Smooth muscle cell (in vitro differentiated cells): ENCODE measurements around the gene CDH8. TPM values are rescaled to one million over a fixed set of nuclear protein-coding genes. Genes with fewer than 3 reads are reported as not detected.

Experiments
- DNase-seq: peaks from one replicate; lab custom pipeline; 2025; ENCODE audit not compliant: unreplicated experiment; lab: John Stamatoyannopoulos, UW
- H2AFZ ChIP-seq: fragments of 200-600 bp; sonication (generic); 2 replicates; pipeline ENCODE4 v1.6.0; 2016; ENCODE audit warnings: antibody characterized with exemption, low read depth, mild to moderate bottlenecking
- H3F3A ChIP-seq: fragments of 200-600 bp; sonication (generic); 2 replicates; pipeline ENCODE4 v1.6.0; 2017; ENCODE audit warnings: antibody characterized with exemption, low read depth
- H3K27ac ChIP-seq: fragments of 200-600 bp; sonication (generic); 2 replicates; pipeline ENCODE4 v1.5.1; 2016; ENCODE audit warnings: low read depth, mild to moderate bottlenecking
- H3K27me3 ChIP-seq: fragments of 200-600 bp; sonication (generic); 2 replicates; pipeline ENCODE4 v1.6.1; 2016; ENCODE audit warnings: low read depth, mild to moderate bottlenecking
- H3K36me3 ChIP-seq: fragments of 200-600 bp; sonication (generic); 2 replicates; pipeline ENCODE4 v1.5.1; 2016; ENCODE audit warnings: low read depth
- H3K4me1 ChIP-seq: fragments of 200-600 bp; sonication (generic); 2 replicates; pipeline ENCODE4 v1.5.1; 2016; ENCODE audit warnings: low read depth
- H3K4me2 ChIP-seq: fragments of 200-600 bp; sonication (generic); 2 replicates; pipeline ENCODE4 v1.6.0; 2016; ENCODE audit warnings: mild to moderate bottlenecking
- H3K4me3 ChIP-seq: fragments of 200-600 bp; sonication (generic); 2 replicates; pipeline ENCODE4 v1.5.1; 2016; ENCODE audit warnings: mild to moderate bottlenecking
- H3K79me2 ChIP-seq: fragments of 200-600 bp; sonication (generic); 2 replicates; pipeline ENCODE4 v1.6.0; 2016; ENCODE audit warnings: low read depth, mild to moderate bottlenecking
- H3K9ac ChIP-seq: fragments of 200-600 bp; sonication (generic); 2 replicates; pipeline ENCODE4 v1.6.0; 2016; ENCODE audit warnings: low read depth
- H3K9me3 ChIP-seq: fragments of 200-600 bp; sonication (generic); replicated peaks from 2 replicates; pipeline ENCODE4 v1.5.1; 2016; ENCODE audit warnings: low read depth
- H4K20me1 ChIP-seq: fragments of 200-600 bp; sonication (generic); 2 replicates; pipeline ENCODE4 v1.6.0; 2016; ENCODE audit warnings: low read depth
- WGBS: methylation state at CpG from one replicate; pipeline ENCODE4 v1.1.7; 2016; ENCODE audit warnings: low lambda C conversion rate; 5-methylcytosine and 5-hydroxymethylcytosine counted together
- polyA plus RNA-seq: library from polyadenylated mRNA; unstranded; fragments of >200 nt; fragmentation: Nextera tagmentation; extraction: Ambion mirVana; gene quantifications from 2 replicates; pipeline ENCODE4 v1.2.1, GENCODE V29; 2016
- total RNA-seq: library from RNA; depleted of rRNA; stranded (reverse); fragments of >200 nt; gene quantifications from 2 replicates; pipeline ENCODE4 v1.2.3, GENCODE V29; 2014
- TF ChIP-seq, protein P1 (sequence below): fragments of 200-600 bp; sonication (generic); IDR thresholded peaks from 2 replicates; pipeline ENCODE4 v1.5.1; 2017; ENCODE audit warnings: borderline replicate concordance, mild to moderate bottlenecking, antibody characterized with exemption; ENCODE audit not compliant: insufficient read depth, poor library complexity, severe bottlenecking

CDH8 gene
- total and polyA plus RNA-seq, 2 experiments from 2014 or later = 1.8 to 5.5 TPM

DNA sequence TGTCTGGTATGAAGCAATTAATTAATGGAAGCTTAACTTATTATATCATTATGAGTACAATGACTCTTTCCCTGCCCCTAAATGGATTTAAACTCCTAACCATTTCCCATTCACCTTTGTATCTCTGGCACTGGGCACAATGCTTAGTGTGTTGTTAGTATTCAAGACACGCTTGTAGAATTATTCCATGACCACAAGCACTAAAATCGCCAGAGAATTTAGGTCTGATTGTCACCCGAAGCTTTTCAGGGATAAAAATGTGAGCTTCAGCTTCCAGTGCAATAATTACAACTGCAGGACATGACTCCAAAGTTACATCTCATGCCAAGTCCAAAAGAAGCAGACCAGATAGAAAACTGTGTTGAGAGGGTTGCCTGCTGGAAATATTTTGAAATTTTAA is 101.6 kb downstream of the CDH8 start:
- no peak overlapping the region for H3K9ac ChIP-seq
- no peaks in the 10 kb centered on the region for H4K20me1 ChIP-seq
- TF ChIP-seq, protein P1, sequence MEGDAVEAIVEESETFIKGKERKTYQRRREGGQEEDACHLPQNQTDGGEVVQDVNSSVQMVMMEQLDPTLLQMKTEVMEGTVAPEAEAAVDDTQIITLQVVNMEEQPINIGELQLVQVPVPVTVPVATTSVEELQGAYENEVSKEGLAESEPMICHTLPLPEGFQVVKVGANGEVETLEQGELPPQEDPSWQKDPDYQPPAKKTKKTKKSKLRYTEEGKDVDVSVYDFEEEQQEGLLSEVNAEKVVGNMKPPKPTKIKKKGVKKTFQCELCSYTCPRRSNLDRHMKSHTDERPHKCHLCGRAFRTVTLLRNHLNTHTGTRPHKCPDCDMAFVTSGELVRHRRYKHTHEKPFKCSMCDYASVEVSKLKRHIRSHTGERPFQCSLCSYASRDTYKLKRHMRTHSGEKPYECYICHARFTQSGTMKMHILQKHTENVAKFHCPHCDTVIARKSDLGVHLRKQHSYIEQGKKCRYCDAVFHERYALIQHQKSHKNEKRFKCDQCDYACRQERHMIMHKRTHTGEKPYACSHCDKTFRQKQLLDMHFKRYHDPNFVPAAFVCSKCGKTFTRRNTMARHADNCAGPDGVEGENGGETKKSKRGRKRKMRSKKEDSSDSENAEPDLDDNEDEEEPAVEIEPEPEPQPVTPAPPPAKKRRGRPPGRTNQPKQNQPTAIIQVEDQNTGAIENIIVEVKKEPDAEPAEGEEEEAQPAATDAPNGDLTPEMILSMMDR = no peak
- no peaks in the 10 kb centered on the region for H3K79me2 ChIP-seq
- no peak overlapping the region for H2AFZ ChIP-seq
- H3K27ac ChIP-seq = no peak overlapping the region
- H3F3A ChIP-seq = no peaks in the 10 kb centered on the region
- 89% methylated on average over 3 of the region's 3 CpGs for WGBS
- no peak overlapping the region for H3K4me2 ChIP-seq
- H3K36me3 ChIP-seq = no peaks in the 10 kb centered on the region
- no peak for DNase-seq
- no peaks in the 10 kb centered on the region for H3K4me1 ChIP-seq
- no peaks in the 10 kb centered on the region for H3K9me3 ChIP-seq
- no peak overlapping the region for H3K4me3 ChIP-seq
- no peaks in the 10 kb centered on the region for H3K27me3 ChIP-seq

- DNase-seq = no peak
- Histone ChIP-seq H3F3A (no peaks in the 10 kb centered on the region), H3K4me3 (no peak overlapping the region), H4K20me1 (no peaks in the 10 kb centered on the region), H3K27ac (no peak overlapping the region), H3K9me3 (no peaks in the 10 kb centered on the region), H3K36me3 (no peaks in the 10 kb centered on the region), H3K79me2 (no peaks in the 10 kb centered on the region), H3K4me2 (no peak overlapping the region), H3K27me3 (no peaks in the 10 kb centered on the region), H2AFZ (no peak overlapping the region), H3K4me1 (no peaks in the 10 kb centered on the region), H3K9ac (no peak overlapping the region)
- WGBS = 95% methylated on average over 1 of the region's 1 CpG
- TF ChIP-seq, protein P1 = no peak
Measured at GRCh38 chr16:61929776-61930175, 106.5 kb downstream of the CDH8 start.

GRCh38 chr16:61926766-61927165 is 109.5 kb downstream of the CDH8 start:
- TF ChIP-seq, protein P1 = no peak
- no peaks in the 10 kb centered on the region for H3K36me3 ChIP-seq
- 88% methylated on average over 3 of the region's 3 CpGs for WGBS
- no peaks in the 10 kb centered on the region for H3K4me1 ChIP-seq
- H3K9me3 ChIP-seq = no peaks in the 10 kb centered on the region
- no peak for DNase-seq
- H3K27ac ChIP-seq = no peak overlapping the region
- H4K20me1 ChIP-seq = no peaks in the 10 kb centered on the region
- H2AFZ ChIP-seq = no peak overlapping the region
- no peaks in the 10 kb centered on the region for H3F3A ChIP-seq
- H3K4me2 ChIP-seq = no peak overlapping the region
- no peak overlapping the region for H3K9ac ChIP-seq
- no peak overlapping the region for H3K4me3 ChIP-seq
- H3K79me2 ChIP-seq = no peaks in the 10 kb centered on the region
- H3K27me3 ChIP-seq = no peaks in the 10 kb centered on the region

DNA sequence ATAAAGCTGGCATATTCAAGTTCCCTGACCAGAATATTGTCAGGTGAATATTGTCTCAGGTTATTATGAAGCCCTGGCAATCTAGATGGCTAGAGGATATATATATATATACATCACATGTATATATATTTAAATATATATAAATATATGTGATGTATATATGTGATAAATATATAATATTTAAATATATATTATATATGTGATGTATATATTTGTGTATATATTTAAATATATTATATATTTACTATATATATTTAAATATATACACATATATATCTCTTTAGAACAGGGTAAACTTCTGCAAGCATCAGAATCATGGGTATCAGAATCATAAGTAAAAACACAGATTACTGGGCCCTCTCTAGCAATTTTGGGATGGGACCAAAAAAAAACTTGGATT is 112.6 kb downstream of the CDH8 start:
- H3K4me2 ChIP-seq = no peak overlapping the region
- no peaks in the 10 kb centered on the region for H3K9me3 ChIP-seq
- no peaks in the 10 kb centered on the region for H3K4me1 ChIP-seq
- no peaks in the 10 kb centered on the region for H4K20me1 ChIP-seq
- TF ChIP-seq, protein P1 = no peak
- no peaks in the 10 kb centered on the region for H3K79me2 ChIP-seq
- H3K27ac ChIP-seq = no peak overlapping the region
- no peaks in the 10 kb centered on the region for H3K36me3 ChIP-seq
- H2AFZ ChIP-seq = no peak overlapping the region
- no peak for DNase-seq
- no peak overlapping the region for H3K4me3 ChIP-seq
- H3F3A ChIP-seq = no peaks in the 10 kb centered on the region
- no peak overlapping the region for H3K9ac ChIP-seq
- H3K27me3 ChIP-seq = no peaks in the 10 kb centered on the region
